BLaER1 (cell line): Measurements from ENCODE around the gene LCE6A.

Experiments
- H3K27ac ChIP-seq: shearing (Covaris generic); formaldehyde crosslinking; 2 replicates; pipeline ENCODE4 v1.8.1; 2022
- H3K27me3 ChIP-seq: shearing (Covaris generic); formaldehyde crosslinking; 2 replicates; pipeline ENCODE4 v1.8.1; 2022
- H3K36me3 ChIP-seq: shearing (Covaris generic); formaldehyde crosslinking; 2 replicates; pipeline ENCODE4 v1.8.1; 2022
- H3K4me1 ChIP-seq: shearing (Covaris generic); formaldehyde crosslinking; 2 replicates; pipeline ENCODE4 v1.8.1; 2022
- H3K4me2 ChIP-seq: shearing (Covaris generic); formaldehyde crosslinking; 2 replicates; pipeline ENCODE4 v1.8.1; 2022
- H3K4me3 ChIP-seq: shearing (Covaris generic); formaldehyde crosslinking; 2 replicates; pipeline ENCODE4 v1.8.1; 2022
- H3K9ac ChIP-seq: shearing (Covaris generic); formaldehyde crosslinking; 2 replicates; pipeline ENCODE4 v1.8.1; 2022
- H3K9me3 ChIP-seq: shearing (Covaris generic); formaldehyde crosslinking; 2 replicates; pipeline ENCODE4 v1.8.1; 2022
- H4K20me1 ChIP-seq: shearing (Covaris generic); formaldehyde crosslinking; 2 replicates; pipeline ENCODE4 v1.8.1; 2022
- Cebpa-rat ChIP-seq: shearing (Covaris generic); IDR thresholded peaks from 2 replicates; pipeline ENCODE4 v1.8.1; 2022

The LCE6A gene

GRCh38 chr1:152886085-152886484 is 43.4 kb downstream of the LCE6A start:
- no peak overlapping the region for H3K4me3 ChIP-seq

GRCh38 chr1:152886758-152887409 is 44.2 kb downstream of the LCE6A start:
- H3K27ac ChIP-seq = no peak overlapping the region
- H3K36me3 ChIP-seq = no peaks in the 10 kb centered on the region
- H3K4me2 ChIP-seq = no peak overlapping the region; the same call in 1 of the 2 replicates
- H3K9me3 ChIP-seq = no peaks in the 10 kb centered on the region
- 0 out of 2 replicates have a peak, but pooled peaks cover 6% of the 10 kb centered on the region for H3K4me1 ChIP-seq
- H4K20me1 ChIP-seq = no peaks in the 10 kb centered on the region
- H3K4me3 ChIP-seq = no peak overlapping the region
- H3K27me3 ChIP-seq = no peaks in the 10 kb centered on the region
- no peak for TF ChIP-seq Cebpa-rat
- H3K9ac ChIP-seq = no peak overlapping the region

More at GRCh38 chr1:152886085-152886484, 43.4 kb downstream of the LCE6A start:
- H4K20me1 ChIP-seq = no peaks in the 10 kb centered on the region
- H3K36me3 ChIP-seq = no peaks in the 10 kb centered on the region
- H3K9me3 ChIP-seq = no peaks in the 10 kb centered on the region
- no peak overlapping the region for H3K4me2 ChIP-seq
- H3K4me1 ChIP-seq = 0 out of 2 replicates have a peak, but pooled peaks cover 6% of the 10 kb centered on the region
- H3K27me3 ChIP-seq = no peaks in the 10 kb centered on the region
- H3K9ac ChIP-seq = no peak overlapping the region
- no peak for TF ChIP-seq Cebpa-rat
- no peak overlapping the region for H3K27ac ChIP-seq

- Histone ChIP-seq H3K4me3 (no peak overlapping the region), H3K4me1 (0 out of 2 replicates have a peak, but pooled peaks cover 6% of the 10 kb centered on the region), H3K9ac (no peak overlapping the region), H4K20me1 (no peaks in the 10 kb centered on the region), H3K27ac (no peak overlapping the region), H3K36me3 (no peaks in the 10 kb centered on the region), H3K4me2 (no peak overlapping the region), H3K27me3 (no peaks in the 10 kb centered on the region), H3K9me3 (no peaks in the 10 kb centered on the region)
- TF ChIP-seq Cebpa-rat = no peak
Observed at GRCh38 chr1:152888126-152888525, 45.5 kb downstream of the LCE6A start.
